Neural cell (in vitro differentiated cells): ENCODE results near the gene SYMPK.

Experiments used
- EP300 ChIP-seq: fragments of 450-650 bp; conservative IDR thresholded peaks from 2 replicates; pipeline ENCODE4 v1.6.1; 2014; ENCODE audit warnings: antibody characterized with exemption, mild to moderate bottlenecking, moderate library complexity; ENCODE audit not compliant: poor library complexity, severe bottlenecking
- EZH2 ChIP-seq: fragments of 200-600, 300-800 bp; shearing (Covaris generic), sonication (generic); IDR thresholded peaks from 2 replicates; pipeline ENCODE4 v1.6.1; 2014; ENCODE audit warnings: antibody characterized with exemption, low read length, borderline replicate concordance, mild to moderate bottlenecking; ENCODE audit not compliant: insufficient read depth, poor library complexity, severe bottlenecking
- MXI1 ChIP-seq: fragments of 450-650 bp; conservative IDR thresholded peaks from 2 replicates; pipeline ENCODE4 v1.6.1; 2014; ENCODE audit warnings: antibody characterized with exemption, mild to moderate bottlenecking; ENCODE audit not compliant: poor library complexity, severe bottlenecking
- POLR2AphosphoS5 ChIP-seq: IDR thresholded peaks from 2 replicates; pipeline ENCODE4 v1.6.1; 2012
- RAD21 ChIP-seq: fragments of 450-650 bp; conservative IDR thresholded peaks from 2 replicates; pipeline ENCODE4 v1.6.1; 2014; ENCODE audit warnings: antibody characterized with exemption, mild to moderate bottlenecking, moderate library complexity
- TAF1 ChIP-seq: IDR thresholded peaks from 2 replicates; pipeline ENCODE4 v1.6.1; 2012; ENCODE audit warnings: low read depth
- TF ChIP-seq, protein P1 (sequence below): fragments of 450-650 bp; IDR thresholded peaks from 2 replicates; pipeline ENCODE4 v1.5.1; 2014; ENCODE audit warnings: antibody characterized with exemption, mild to moderate bottlenecking, moderate library complexity; ENCODE audit not compliant: poor library complexity, severe bottlenecking
- TF ChIP-seq, protein P2 (sequence below): IDR thresholded peaks from 2 replicates; pipeline ENCODE4 v1.6.1; 2012; ENCODE audit warnings: borderline replicate concordance

DNA sequence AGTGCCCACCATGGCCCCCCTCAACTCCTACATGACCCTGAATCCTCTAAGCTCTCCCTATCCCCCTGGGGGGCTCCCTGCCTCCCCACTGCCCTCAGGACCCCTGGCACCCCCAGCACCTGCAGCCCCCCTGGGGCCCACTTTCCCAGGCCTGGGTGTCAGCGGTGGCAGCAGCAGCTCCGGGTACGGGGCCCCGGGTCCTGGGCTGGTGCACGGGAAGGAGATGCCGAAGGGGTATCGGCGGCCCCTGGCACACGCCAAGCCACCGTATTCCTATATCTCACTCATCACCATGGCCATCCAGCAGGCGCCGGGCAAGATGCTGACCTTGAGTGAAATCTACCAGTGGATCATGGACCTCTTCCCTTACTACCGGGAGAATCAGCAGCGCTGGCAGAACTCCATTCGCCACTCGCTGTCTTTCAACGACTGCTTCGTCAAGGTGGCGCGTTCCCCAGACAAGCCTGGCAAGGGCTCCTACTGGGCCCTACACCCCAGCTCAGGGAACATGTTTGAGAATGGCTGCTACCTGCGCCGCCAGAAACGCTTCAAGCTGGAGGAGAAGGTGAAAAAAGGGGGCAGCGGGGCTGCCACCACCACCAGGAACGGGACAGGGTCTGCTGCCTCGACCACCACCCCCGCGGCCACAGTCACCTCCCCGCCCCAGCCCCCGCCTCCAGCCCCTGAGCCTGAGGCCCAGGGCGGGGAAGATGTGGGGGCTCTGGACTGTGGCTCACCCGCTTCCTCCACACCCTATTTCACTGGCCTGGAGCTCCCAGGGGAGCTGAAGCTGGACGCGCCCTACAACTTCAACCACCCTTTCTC, 9.4 kb upstream of the SYMPK start:
- TF ChIP-seq, protein P1, sequence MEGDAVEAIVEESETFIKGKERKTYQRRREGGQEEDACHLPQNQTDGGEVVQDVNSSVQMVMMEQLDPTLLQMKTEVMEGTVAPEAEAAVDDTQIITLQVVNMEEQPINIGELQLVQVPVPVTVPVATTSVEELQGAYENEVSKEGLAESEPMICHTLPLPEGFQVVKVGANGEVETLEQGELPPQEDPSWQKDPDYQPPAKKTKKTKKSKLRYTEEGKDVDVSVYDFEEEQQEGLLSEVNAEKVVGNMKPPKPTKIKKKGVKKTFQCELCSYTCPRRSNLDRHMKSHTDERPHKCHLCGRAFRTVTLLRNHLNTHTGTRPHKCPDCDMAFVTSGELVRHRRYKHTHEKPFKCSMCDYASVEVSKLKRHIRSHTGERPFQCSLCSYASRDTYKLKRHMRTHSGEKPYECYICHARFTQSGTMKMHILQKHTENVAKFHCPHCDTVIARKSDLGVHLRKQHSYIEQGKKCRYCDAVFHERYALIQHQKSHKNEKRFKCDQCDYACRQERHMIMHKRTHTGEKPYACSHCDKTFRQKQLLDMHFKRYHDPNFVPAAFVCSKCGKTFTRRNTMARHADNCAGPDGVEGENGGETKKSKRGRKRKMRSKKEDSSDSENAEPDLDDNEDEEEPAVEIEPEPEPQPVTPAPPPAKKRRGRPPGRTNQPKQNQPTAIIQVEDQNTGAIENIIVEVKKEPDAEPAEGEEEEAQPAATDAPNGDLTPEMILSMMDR, result no peak
- TF ChIP-seq RAD21 (no peak), EZH2 (no peak), EP300 (no peak), TAF1 (no peak), POLR2AphosphoS5 (no peak), MXI1 (no peak)
- TF ChIP-seq, protein P2, sequence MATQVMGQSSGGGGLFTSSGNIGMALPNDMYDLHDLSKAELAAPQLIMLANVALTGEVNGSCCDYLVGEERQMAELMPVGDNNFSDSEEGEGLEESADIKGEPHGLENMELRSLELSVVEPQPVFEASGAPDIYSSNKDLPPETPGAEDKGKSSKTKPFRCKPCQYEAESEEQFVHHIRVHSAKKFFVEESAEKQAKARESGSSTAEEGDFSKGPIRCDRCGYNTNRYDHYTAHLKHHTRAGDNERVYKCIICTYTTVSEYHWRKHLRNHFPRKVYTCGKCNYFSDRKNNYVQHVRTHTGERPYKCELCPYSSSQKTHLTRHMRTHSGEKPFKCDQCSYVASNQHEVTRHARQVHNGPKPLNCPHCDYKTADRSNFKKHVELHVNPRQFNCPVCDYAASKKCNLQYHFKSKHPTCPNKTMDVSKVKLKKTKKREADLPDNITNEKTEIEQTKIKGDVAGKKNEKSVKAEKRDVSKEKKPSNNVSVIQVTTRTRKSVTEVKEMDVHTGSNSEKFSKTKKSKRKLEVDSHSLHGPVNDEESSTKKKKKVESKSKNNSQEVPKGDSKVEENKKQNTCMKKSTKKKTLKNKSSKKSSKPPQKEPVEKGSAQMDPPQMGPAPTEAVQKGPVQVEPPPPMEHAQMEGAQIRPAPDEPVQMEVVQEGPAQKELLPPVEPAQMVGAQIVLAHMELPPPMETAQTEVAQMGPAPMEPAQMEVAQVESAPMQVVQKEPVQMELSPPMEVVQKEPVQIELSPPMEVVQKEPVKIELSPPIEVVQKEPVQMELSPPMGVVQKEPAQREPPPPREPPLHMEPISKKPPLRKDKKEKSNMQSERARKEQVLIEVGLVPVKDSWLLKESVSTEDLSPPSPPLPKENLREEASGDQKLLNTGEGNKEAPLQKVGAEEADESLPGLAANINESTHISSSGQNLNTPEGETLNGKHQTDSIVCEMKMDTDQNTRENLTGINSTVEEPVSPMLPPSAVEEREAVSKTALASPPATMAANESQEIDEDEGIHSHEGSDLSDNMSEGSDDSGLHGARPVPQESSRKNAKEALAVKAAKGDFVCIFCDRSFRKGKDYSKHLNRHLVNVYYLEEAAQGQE, result no peak
